K562 (cell line): ENCODE measurements around the gene CCR8. TPM values are rescaled to one million over a fixed set of nuclear protein-coding genes. Genes with fewer than 3 reads are reported as not detected.

ENCODE experiments used
- ARID1B ChIP-seq: fragments of 450-650 bp; IDR thresholded peaks from 2 replicates; pipeline ENCODE4 v1.6.1; 2016; ENCODE audit warnings: antibody characterized with exemption, mild to moderate bottlenecking, inconsistent platforms
- BACH1 ChIP-seq: fragments of 200-800 bp; sonication (Bioruptor generic); IDR thresholded peaks from 2 replicates; pipeline ENCODE4 v1.6.1; 2016; ENCODE audit warnings: missing genetic modification characterization, missing compliant biosample characterization
- BRD4 ChIP-seq: fragments of 200-600 bp; sonication (generic); IDR thresholded peaks from 2 replicates; pipeline ENCODE4 v1.6.1; 2017; ENCODE audit warnings: inconsistent platforms
- DIDO1 ChIP-seq: fragments of 450-650 bp; IDR thresholded peaks from 2 replicates; pipeline ENCODE4 v1.6.1; 2016; ENCODE audit warnings: low read depth, missing biosample characterization, missing genetic modification characterization
- DMBX1 ChIP-seq: fragments of 250-450 bp; sonication (Bioruptor Pico); IDR thresholded peaks from 2 replicates; pipeline ENCODE4 v1.8.0; 2022; ENCODE audit warnings: inconsistent platforms, mild to moderate bottlenecking, moderate library complexity, borderline replicate concordance
- EWSR1 ChIP-seq: fragments of 450-650 bp; IDR thresholded peaks from 2 replicates; pipeline ENCODE4 v1.6.1; 2018; ENCODE audit warnings: borderline replicate concordance, mild to moderate bottlenecking, low read depth, moderate library complexity; ENCODE audit not compliant: partially characterized antibody
- GATAD2B ChIP-seq: fragments of 450-650 bp; IDR thresholded peaks from 2 replicates; pipeline ENCODE4 v1.6.1; 2017; ENCODE audit warnings: mild to moderate bottlenecking, borderline replicate concordance
- HDAC8 ChIP-seq: fragments of 450-650 bp; IDR thresholded peaks from 2 replicates; pipeline ENCODE4 v1.6.1; 2016; ENCODE audit warnings: mild to moderate bottlenecking, missing genetic modification characterization, moderate library complexity, missing compliant biosample characterization
- HMG20B ChIP-seq: fragments of 250-450 bp; sonication (Bioruptor Pico); IDR thresholded peaks from 2 replicates; pipeline ENCODE4 v1.5.0; 2021; ENCODE audit warnings: mild to moderate bottlenecking
- ID3 ChIP-seq, 2 experiments: fragments of 250-450 bp in 1 of 2; fragments of 450-650 bp in 1 of 2; sonication (Bioruptor Pico) in 1 of 2; IDR thresholded peaks; 2 replicates each; pipeline versions ENCODE4 v1.6.1 to v1.8.0; 2016 to 2021; ENCODE audit warnings: mild to moderate bottlenecking in 2 of 2, moderate library complexity in 2 of 2, missing compliant biosample characterization in 1 of 2, missing genetic modification characterization in 1 of 2
- IFI16 ChIP-seq: fragments of 250-450 bp; sonication (Bioruptor Pico); IDR thresholded peaks from 2 replicates; pipeline ENCODE4 v2.1.2; 2022; ENCODE audit warnings: mild to moderate bottlenecking, inconsistent platforms
- KLF13 ChIP-seq: fragments of 450-650 bp; IDR thresholded peaks from 2 replicates; pipeline ENCODE4 v1.6.1; 2016; ENCODE audit warnings: missing genetic modification characterization, low read depth, mild to moderate bottlenecking, missing compliant biosample characterization, moderate library complexity, borderline replicate concordance
- NFATC3 ChIP-seq: fragments of 450-650 bp; IDR thresholded peaks from 2 replicates; pipeline ENCODE4 v1.6.1; 2017; ENCODE audit warnings: mild to moderate bottlenecking
- NR0B1 ChIP-seq: fragments of 450-650 bp; IDR thresholded peaks from one replicate; pipeline ENCODE4 v1.6.1; 2018; ENCODE audit warnings: mild to moderate bottlenecking, moderate library complexity; ENCODE audit not compliant: partially characterized antibody
- POLR2AphosphoS2 ChIP-seq: IDR thresholded peaks from 2 replicates; pipeline ENCODE4 v1.6.1; 2012; ENCODE audit warnings: low read length, improper control_type of control experiment
- POLR2B ChIP-seq: fragments of 450-650 bp; IDR thresholded peaks from 2 replicates; pipeline ENCODE4 v1.6.1; 2018; ENCODE audit warnings: low read depth; ENCODE audit not compliant: partially characterized antibody
- POU5F1 ChIP-seq: fragments of 150-350 bp; IDR thresholded peaks from 2 replicates; pipeline ENCODE4 v1.6.1; 2014; ENCODE audit warnings: borderline replicate concordance, low read length, low read depth, mild to moderate bottlenecking; ENCODE audit not compliant: partially characterized antibody
- RBM34 ChIP-seq: fragments of 200-400 bp; formaldehyde crosslinking; IDR thresholded peaks from 2 replicates; pipeline ENCODE4 v1.6.1; 2018; ENCODE audit warnings: low read length, borderline replicate concordance; ENCODE audit not compliant: insufficient read depth
- SAP30 ChIP-seq: fragments of 200-600 bp; sonication (generic); IDR thresholded peaks from 2 replicates; pipeline ENCODE4 v1.6.1; 2012; ENCODE audit warnings: borderline replicate concordance, low read depth, mild to moderate bottlenecking, moderate library complexity, low read length, control low read depth, inconsistent platforms; ENCODE audit not compliant: insufficient read depth, poor library complexity, severe bottlenecking
- TEAD1 ChIP-seq, 2 experiments: fragments of 450-650 bp in 1 of 2; sonication (generic) in 1 of 2; formaldehyde crosslinking; IDR thresholded peaks; 2 replicates each; pipeline versions ENCODE4 v1.4.0 to v1.8.0; 2020 to 2022; ENCODE audit warnings: mild to moderate bottlenecking in 2 of 2, missing genetic modification reagents in 1 of 2
- U2AF1 ChIP-seq: fragments of 200-400 bp; formaldehyde crosslinking; optimal IDR thresholded peaks from 2 replicates; pipeline ENCODE3; 2017; ENCODE audit warnings: mild to moderate bottlenecking, low read depth, low read length, moderate library complexity
- USF1 ChIP-seq: sonication (generic); formaldehyde crosslinking; IDR thresholded peaks from 2 replicates; pipeline ENCODE4 v1.9.0; 2022; ENCODE audit warnings: mild to moderate bottlenecking, missing genetic modification reagents
- ZBTB2 ChIP-seq: fragments of 450-650 bp; IDR thresholded peaks from 2 replicates; pipeline ENCODE4 v1.6.1; 2016; ENCODE audit warnings: antibody characterized with exemption
- ZNF24 ChIP-seq: fragments of 450-650 bp; IDR thresholded peaks from 2 replicates; pipeline ENCODE4 v1.6.1; 2016
- polyA plus RNA-seq, 8 experiments: library from polyadenylated mRNA; depleted of rRNA in 4 of 8; stranded (reverse) in 5 of 8; unstranded in 3 of 8; fragments of >200 nt; fragmentation: Nextera tagmentation in 2 of 8; fragmentation: Illumina TruSeq in 1 of 8; extraction: Ambion mirVana in 2 of 8; extraction: Trizol in 1 of 8; gene quantifications; 2 replicates each; pipeline versions ENCODE4 v1.2.1 to v1.2.3, GENCODE V29; 2011 to 2014; ENCODE audit warnings: inconsistent platforms in 1 of 8, missing spikeins in 1 of 8
- total RNA-seq, 7 experiments: library from RNA; depleted of rRNA in 6 of 7; stranded (reverse); fragments of >200 nt in 6 of 7; fragmentation: Illumina TruSeq in 2 of 7; extraction: Trizol in 2 of 7; gene quantifications; 2 replicates each; pipeline versions ENCODE4 v1.2.1 to v1.2.3, GENCODE V29; 2011 to 2021; ENCODE audit warnings: low replicate concordance in 1 of 7

CCR8 gene
- total and polyA plus RNA-seq, 9 of the 15 experiments (the other 6 are each of a cell fraction or from before 2014, with no cell fraction given), result not detected

GRCh38 chr3:39287216-39288164, 42.0 kb upstream of the CCR8 start (continued):
- TF ChIP-seq NR0B1, result no peak
- TF ChIP-seq ZNF24, result no peak
- no peak for TF ChIP-seq BRD4
- TF ChIP-seq POLR2B, result no peak
- no peak for TF ChIP-seq SAP30
- TF ChIP-seq DMBX1 (CRISPR knock-in tag), result peak; percentile 83; the same call in 1 of the 2 replicates
- TF ChIP-seq KLF13 (tag), result no peak
- TF ChIP-seq ID3 (CRISPR knock-in tag; IDR thresholded peaks at IDR 0.05), result no peak
- no peak for TF ChIP-seq ID3 (tag; IDR thresholded peaks at IDR 0.05)
- TF ChIP-seq POLR2AphosphoS2, result no peak
- no peak for TF ChIP-seq USF1 (CRISPR knock-in tag)
- peak; percentile 6; the same call in 1 of the 2 replicates for TF ChIP-seq ARID1B
- 0 out of 2 replicates have a peak, but pooled peaks have one; percentile 12 for TF ChIP-seq DIDO1 (tag)
- no peak for TF ChIP-seq POU5F1
- no peak for TF ChIP-seq IFI16
- no peak for TF ChIP-seq HDAC8 (tag)
- no peak for TF ChIP-seq EWSR1
- TF ChIP-seq RBM34, result no peak
- TF ChIP-seq ZBTB2, result no peak
- TF ChIP-seq GATAD2B, result no peak
- peak in 1 of 2 experiments; percentile 57; a peak in 1 of 4 replicates for TF ChIP-seq TEAD1 (CRISPR knock-in tag; IDR thresholded peaks at IDR 0.05)
- no peak for TF ChIP-seq NFATC3
- TF ChIP-seq HMG20B (CRISPR knock-in tag), result no peak
- no peak for TF ChIP-seq U2AF1
- TF ChIP-seq BACH1, result peak; percentile 48
